Epidermal melanocyte (primary cell): ENCODE results near the gene ANKRD6.
"Not testable (repeated sequence)": the region's sequence is repeated elsewhere in the genome, so short reads cannot be mapped to it uniquely, and the experiment has no call there.

ENCODE experiments used
- DNase-seq: peaks from one replicate; pipeline ENCODE4 v3.0.0; 2011; ENCODE audit warnings: low spot score; ENCODE audit not compliant: insufficient read length

ANKRD6 gene

DNA sequence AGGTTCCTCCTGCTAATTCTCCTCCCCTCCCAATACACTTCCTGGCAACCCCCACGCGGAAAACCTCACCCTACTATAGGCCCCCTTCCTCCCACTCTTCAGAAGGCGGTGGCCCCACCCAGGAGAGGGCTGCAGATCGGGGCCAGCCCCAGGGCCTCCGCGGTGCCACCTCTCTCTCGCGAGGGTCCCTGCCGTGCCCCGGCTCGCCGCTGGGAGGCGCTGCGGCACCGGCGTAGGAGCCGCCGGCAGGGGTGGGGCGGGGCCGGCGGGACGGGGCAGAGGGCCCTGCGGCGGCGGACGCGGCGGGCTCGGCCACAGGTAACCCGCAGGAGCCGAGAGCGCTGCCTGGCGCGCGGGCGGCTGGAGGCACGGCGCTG, at the start of gene ANKRD6:
ANKRD6 (plus strand) TSS at position 278 of the 377 bp plus-strand sequence. CDS start 133,825 bp downstream, outside the sequence.
- DNase-seq: peak; percentile 61

DNA sequence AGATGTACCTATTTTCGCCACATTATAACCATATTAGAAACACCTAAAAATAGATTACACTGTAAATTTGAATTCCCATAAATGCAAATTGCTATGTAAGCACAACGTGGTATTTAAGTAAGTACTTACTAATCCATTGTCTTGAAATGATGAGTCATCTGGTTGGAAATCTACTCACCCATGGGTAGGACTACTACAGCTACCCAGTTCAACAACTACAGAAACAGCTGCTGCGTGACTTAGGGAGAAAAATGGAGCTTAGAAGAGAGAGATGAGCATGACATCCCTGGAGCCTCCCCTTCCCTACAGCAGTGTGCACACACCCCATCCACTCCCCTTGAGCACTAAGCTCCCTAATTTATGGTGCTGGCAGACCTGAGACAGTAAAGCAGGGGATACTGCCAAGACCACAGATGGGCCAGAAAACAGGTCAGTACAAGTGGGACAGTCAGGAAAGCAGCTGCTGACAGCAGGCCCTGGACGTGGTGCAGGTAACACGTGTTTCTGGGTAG, 47.7 kb upstream of the ANKRD6 start:
- no peak for DNase-seq

DNA sequence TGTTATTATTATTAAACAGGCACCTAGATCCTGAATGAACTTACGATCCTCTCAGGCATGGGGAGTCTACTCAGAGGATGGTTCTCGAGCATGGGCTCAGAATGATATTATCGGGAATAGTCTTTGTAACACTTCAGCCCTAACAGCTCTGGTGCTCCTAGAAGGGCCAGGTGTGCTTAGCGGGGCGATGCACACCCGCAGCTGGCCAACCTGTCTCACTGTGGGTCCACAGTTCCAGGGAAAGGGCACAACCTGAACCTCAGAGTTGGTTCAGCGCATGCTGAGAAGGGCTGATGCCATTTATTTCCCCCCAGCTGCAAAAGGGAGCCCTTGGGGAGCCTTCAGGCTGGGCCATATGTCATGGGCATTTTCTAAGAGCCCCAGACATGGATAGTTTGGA, 47.1 kb upstream of the ANKRD6 start:
- DNase-seq: no peak

DNA sequence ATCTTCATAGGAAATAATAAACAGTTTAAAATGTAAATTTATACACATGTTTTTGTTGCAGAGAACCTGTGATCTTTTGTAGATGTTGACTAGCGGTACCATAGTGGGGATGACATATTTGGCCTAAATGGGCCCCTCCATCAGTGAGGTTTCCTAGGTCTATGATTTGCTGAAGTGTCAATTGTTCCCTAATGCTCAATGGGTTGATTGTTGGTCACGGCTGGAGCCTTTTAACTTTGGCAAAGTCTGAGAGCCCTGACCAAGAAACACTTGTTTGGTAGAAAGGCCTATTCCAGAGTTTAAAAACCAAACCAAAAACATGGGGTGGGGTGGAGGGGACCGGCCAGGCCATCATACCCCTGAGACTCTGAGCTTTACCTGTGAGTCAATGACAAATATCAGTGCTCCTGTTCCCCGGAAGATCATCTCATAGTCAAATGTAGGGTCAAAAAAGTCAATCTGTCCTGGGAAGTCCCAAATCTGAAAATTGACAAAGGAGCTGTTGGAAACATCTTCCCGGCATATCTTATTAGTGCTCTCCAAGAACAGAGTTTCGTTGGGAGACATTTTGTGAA, 45.9 kb upstream of the ANKRD6 start:
- no peak for DNase-seq

DNA sequence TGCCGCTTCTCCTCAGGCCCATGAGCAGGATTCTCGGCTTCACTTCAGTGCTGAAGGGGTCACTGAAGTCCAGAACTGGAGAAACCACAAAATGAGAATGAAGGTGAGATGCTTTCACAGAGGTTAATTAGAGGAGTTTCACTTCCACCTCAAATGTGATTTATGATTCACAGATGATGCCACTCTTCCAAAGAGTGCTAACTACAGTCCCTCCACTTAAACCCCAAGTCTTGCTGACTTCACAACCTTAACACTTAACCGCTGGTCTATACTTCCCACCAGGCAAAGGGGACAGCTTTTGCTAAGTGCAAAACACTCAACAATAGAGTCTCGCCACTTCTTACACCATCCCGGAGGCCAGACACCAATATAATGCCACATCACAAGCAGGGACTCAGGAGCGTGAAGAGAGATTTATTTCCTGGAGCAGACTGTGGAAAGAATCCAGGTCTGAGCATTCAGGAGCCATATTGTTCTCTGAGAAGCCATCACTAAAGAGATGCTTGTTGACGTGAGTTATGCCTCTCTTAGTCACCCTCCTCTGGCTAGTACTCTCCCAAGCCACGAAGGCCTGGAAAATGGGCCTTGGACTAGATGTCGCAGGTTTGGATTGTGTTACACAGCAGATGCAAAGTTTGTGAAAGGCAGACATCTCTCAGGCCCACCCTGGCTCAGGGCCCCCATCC, 45.3 kb upstream of the ANKRD6 start:
- no peak for DNase-seq

DNA sequence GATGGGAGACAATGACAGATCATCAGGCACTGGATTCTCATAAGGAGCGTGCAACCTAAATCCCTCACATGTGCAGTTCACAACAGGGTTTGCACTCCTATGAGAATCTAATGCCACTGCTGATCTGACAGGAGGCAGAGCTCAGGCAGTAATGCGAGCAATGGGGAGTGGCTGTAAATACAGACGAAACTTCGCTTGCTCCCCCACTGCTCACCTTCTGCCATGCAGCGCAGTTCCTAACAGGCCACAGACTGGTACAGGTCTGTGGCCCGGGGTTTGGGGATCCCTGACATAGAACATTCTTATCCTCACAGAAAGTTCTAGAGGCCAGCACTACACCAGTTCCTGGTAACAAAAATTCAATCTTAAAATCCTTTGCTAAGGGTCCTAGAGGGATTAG, 44.1 kb upstream of the ANKRD6 start:
- no peak for DNase-seq

DNA sequence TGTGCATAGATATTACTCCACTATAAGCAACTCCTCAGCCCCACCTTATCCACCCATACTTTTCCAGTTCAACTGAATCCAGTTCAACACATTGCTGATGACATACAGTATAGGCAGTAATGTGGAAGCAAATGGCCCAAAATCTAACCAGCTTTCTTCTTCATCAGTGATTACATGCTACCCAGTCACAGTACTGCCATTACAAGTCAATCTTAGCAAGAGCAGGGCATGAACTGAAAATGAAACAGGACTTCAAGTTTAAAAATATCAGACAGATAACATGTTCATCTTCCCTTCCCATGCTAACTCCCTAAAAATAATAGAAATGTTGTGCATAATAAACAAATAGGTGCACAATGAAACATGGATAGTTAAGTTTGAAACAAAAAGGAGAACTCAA, 40.1 kb upstream of the ANKRD6 start:
- no peak for DNase-seq

DNA sequence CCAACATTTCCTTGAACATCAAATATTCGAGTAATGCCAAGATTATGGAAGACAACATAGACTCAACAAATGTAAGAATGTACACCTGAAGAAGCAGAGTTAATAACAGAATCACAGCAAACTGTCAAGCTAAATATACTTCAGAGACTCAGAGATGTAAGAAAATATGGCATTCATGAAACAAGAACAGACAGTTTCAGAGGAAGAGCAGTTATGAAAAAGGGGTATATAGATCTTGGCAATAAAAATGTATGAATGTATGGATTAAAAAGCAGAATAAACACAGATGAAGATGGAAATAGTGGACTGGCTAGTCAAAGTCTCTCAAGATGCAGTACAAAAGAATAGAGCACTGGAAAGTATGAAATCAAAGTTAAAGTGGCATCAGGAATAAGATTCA, 39.3 kb upstream of the ANKRD6 start:
- no peak for DNase-seq

DNA sequence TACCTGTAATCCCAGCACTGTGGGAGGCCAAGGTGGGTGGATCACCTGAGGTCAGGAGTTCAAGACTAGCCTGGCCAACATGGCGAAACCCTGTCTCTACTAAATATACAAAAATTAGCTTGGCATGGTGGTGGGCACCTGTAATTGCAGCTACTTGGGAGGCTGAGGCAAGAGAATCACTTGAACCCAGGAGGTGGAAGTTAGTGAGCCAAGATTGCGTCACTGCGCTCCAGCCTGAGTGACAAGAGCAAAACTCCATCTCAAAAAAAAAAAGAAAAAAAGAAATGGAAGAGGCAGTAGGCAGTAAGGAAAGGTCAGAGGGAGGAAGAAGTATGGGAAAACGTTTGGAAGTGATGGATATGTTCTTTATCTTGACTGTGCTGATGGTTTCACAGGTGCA, 35.1 kb upstream of the ANKRD6 start:
- DNase-seq: not testable (repeated sequence)

DNA sequence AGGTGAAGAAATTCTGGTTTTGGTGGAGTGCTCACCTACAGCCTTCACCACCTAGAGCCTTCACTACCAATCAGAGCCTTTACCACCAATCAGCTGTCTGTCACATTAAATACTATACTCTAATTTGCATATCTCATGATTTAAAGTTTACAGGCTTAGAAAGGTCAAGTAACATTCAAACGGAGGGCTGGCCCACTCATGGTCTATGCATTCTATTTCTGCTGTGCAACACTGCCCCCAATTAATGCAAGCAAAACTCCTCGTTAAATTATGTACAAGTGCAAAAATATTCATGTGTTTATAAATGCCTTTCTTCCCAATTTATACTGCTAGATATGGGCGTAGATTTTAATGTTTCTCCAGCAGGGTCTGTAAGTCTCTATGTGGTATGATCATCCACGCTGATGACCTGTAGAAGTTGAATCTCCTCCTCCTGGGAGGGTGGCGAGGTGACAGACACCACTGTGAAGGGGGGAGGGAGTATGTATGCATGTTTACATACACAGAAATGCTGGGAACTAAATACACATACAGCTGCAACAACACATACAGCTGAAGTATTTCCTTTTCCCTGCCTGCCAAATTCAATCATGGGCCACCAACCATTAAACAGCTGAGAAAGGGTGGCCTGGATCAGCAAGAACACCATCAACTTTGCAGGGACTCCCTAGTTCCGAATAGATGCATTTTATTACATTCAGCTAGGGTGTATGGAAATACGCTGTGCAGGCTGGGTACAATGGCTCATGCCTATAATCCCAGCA, 34.0 kb upstream of the ANKRD6 start:
- no peak for DNase-seq

DNA sequence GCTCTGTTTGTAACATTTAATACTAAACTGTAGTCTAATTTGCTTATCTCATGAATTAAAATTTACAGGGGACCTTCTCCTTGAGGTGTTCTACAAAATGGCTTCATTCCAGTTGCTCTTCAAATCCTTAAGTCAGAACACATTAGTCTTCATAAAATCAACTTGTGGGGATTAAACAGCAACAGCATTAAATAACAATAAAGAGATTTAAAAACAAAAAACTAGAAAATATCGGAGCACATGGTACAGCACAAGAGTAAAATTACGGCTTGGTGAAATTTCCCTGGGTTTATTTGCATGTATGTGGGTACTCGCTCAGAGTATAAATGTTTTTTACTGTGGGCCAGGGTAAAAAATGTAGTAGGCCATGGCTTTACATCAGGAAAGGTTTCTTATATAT, 32.9 kb upstream of the ANKRD6 start:
- DNase-seq: no peak

DNA sequence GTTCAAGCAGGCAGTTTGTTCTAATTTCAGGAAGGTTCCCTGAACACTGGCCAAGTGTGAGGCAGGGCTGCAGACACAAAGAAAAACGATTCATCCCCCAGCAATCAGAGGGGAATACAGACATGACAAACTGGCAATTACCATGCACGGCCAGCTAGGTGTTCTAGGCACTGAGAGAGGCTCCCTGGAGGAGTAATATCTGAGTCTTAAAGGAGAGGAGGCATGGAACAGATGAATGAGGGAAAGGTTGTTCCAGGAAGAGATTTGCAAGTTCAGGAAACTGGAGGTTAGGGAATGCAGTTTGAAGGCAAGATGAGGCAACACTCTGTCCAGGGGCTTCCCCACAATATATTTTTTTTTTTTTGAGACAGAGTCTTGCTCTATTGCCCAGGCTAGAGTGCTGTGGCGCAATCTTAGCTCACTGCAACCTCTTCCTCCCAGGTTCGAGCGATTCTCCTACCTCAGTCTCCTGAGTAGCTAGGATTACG, 32.0 kb upstream of the ANKRD6 start:
- no peak for DNase-seq

DNA sequence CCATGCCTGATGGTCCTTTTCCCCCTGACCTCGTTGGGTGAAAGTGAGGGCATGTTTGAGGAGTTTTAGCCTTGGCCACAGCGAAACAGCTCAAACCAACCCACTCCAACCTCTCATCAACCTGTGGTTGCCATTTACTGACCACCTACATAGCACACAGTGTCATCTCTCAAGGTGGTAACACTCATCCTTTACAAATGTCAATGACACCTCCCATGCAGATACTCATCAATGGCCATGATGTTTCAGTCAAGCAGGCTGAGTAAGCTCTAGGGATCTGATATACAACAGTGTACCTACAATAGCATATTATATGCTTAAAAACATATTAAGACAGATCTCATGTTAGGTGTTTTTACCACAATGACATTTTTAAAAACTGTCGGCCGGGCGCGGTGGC, 30.2 kb upstream of the ANKRD6 start:
- no peak for DNase-seq

DNA sequence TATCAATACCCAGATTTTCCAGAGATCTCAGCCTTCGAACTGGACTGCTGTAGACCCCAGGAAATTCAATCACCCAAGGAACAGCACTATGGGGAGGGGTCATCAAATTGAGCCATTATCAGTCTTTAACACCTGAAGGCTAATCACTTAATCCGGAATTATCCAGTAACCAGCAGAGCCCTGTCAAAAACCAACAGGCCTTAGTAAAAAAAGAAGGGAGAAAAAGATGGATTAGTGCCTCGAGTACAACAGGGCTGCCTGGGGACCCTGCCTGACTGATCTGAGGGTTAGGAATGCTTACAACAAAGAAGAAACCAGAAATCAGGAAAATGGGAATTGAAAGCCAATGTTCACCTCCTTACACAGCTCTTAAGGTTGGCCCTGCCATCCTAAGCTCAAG, 28.4 kb upstream of the ANKRD6 start:
- DNase-seq: no peak

DNA sequence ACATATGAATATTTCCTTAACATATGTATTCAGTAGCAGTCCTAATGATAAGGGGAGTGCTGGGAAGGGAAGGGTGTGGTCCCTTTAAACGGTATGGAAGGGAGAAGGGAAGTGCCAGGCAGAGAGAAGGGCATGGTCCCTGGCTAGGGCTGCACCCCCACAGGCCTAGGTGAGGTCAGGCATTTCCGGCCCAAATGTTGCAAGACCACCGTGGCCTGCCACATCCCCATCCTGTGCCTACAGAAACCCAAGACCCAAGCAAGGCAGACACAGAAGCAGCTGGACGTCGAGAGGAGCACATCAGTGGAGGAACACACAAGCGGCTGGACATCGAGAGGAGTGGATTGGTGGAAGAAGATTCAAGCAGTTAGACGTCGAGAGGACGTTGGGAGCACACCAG, 26.8 kb upstream of the ANKRD6 start:
- no peak for DNase-seq

DNA sequence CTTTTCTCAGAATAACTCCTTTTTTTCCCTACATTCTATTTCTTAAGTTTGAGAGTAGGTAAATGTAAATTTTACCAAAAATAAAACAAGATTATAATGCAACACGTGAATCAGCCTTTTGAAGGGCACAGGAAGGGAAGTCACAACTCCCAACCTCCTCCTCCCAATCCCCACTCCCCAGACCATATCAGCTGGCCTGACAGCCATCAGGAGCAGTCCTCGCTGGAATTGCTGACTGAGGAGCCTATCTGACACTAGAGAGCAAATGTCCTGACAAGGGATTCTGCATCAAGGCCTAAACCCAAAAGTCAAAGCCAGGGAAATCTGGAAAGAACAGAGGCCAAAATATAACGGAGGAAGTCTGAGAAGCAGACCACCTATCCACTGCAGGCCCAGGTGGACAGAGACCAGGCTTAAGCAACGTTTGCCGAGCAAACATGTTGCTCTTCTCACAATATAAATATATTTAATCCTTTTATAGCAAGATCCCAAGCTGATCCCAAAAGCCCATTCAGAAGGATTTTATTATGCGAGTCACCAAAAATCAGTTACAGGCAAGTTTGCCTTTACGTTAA, 23.4 kb upstream of the ANKRD6 start:
- DNase-seq: no peak

DNA sequence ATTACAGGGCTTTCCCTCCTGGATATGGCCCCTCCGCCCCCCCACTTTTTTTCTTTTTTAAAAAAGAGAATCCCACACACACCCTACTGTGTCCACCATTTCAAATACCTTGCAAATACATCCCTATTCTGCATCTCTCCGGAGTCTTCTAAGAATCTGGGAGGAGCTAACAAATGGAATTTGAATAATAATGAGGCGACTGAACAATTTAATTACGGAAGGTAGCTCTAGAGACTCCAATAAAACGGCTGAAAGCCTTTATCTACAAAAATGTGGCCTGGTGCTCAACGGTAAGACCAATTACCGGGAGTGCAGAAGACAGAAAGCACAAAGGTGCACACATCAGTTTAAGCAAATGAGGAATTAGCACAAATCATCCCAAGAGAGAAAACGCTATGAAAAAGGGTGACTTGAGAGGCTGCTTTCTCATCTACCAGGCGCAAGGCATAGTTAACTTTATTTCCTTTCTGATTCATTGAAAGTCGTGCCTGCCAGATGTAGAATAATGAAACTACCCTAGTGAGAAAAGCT, 22.7 kb upstream of the ANKRD6 start:
- DNase-seq: no peak

DNA sequence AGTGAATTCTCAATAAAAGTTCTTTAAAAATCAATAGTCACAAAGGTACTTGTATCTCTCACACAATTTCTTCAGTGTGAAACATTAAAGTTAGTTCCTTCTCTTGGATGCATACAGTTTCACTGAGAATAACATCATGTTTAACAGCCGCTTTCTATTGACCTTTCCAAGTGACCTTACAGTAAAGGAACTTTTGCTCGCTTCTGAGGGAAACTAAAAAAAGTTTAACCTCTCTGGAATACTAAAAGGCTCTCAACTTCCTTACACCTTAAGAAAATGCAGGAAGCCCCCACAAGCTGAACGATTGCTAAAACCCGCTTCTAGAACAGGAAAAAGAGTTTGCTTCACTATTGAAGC, 22.2 kb upstream of the ANKRD6 start:
- no peak for DNase-seq

DNA sequence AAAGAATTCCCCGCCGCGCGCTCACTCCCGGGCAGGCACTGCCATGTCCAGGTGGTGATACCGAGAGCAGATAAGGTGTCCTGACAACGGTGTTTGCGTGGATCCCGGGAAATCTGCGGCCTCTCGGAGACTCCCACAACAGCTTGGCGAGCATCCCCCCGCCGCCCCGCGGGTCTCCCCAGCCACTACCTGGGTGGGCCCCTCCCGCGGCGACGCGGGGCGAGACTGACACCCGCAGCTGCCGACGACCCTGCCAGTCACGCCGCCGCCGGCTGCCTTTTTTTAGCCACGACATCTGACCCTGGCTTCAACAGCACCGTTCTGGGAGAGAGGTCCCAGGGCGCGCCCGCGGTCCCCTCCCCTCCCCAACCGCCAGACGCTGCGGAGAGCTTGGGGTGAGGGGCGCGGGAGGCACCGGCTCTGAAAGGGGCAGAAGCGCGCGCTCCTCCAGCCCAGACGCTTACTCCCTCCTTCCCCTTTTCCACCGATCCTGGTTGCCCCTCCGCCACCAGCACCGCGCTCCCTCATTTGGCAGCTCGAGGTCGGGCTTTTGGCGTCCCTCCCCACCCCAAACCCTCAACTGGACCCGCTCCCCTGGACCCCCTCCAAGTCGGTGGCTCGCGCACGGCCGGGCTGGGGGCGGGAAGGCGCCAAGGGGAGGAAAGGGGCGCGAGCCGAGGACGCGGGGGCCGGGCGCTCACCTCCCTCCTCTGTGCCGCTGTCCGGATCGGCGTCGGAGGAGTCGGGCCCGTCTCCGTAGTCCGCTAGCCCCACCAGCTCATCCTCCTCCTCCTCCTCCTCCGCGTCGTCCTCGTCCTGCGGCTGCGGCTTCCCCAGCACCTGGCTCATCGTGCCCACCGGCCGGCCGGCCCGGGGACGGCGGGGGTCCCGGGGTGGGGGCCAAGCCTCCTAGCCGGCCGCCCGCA, 21.5 kb upstream of the ANKRD6 start:
- DNase-seq: no peak

DNA sequence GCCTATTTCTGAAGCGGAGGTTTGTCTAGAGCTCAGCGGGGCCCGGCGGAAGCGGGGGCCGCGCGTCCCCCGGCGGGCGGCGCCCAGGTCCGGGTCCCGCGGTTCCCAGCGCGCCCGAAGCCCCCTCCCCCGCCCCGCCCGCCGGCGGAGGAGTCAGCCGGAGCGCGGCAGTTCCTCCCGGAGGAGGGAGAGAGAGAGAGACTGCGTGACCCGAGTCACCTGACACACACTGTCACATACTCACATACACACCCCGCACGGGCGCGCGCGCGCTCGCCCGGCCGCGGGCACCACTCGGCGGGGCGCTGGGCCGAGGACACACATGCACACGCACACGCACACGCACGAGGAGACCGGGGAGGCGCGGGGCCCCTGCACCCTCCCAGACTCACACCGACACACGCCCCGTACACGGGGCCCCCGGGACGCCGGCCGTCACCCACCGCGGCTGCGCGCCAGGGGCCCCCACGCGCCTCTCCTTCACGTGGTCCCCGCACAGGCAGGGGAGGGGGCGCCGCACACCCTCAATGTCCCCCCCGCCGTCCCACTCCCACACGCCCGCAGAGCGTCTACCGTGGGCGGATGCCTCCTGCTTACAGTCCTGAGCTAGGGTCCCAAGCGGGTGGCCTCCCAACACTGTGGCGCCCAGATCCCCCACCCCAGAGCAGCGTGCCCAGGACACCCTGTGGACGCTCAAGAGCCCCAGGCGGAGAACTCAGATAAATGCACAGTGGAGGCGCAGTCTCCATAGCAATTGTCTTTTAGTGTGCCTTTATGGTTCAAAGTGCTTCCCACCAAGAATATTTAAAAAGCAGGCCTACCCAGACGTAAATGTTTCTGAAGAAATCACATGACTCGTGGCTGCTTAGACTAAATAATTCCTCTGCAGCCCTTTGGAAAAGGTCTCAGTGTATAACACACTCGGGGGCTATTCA, 20.6 kb upstream of the ANKRD6 start, which contains the start of gene RRAGD:
RRAGD (minus strand) TSS at position 203 of the 935 bp plus-strand sequence. CDS start 280 bp downstream, outside the sequence.
- DNase-seq: peak; percentile 58
